ENCODE data around the gene ALOX12B.
"Not testable (repeated sequence)": the region's sequence is repeated elsewhere in the genome, so short reads cannot be mapped to it uniquely, and the experiment has no call there.

Gene ALOX12B

DNA sequence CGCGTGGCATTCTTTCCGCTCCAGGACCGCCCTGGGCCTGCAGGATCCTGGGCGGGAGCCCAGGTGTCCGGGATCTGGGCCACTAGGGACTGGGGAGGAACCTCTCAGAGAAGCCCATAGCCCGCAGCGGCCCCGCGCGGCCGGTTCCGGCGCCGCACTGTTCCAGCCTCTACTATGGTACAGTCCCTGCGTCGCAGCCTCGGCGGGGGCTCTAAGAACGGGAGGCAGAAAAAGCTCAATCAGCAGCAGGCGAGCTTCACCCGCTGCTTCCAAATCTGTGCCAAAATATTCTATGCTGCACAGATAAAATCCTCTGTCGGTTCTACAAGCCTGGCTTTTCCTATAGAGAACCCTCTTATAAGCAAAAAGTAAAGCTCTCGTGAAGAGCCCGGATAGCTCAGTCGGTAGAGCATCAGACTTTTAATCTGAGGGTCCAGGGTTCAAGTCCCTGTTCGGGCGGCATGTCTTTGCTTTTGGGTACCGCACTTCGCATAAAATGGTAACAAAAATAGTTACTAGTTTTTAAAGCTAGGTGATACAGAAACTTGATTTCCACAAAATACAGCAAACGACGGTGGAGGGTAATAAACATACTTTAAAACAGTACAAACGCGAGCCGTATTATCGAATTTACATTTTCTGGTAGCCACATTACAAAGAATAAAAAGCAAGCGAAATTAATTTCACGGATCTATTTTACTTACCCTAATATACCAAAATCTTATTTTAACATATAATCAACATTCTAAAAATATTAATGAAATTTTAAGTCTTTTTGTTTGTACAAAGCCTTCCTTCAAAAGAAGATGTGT is 31.5 kb upstream of the ALOX12B start:
- H3K9ac ChIP-seq (ENCODE audit: low read length in 5 of 5): peak overlapping the region; percentile 34 to 73 (median 67)
- H3K9me3 ChIP-seq (ENCODE audit: control insufficient read depth in 5 of 5, low read length in 5 of 5): no peaks in the 10 kb centered on the region
- peak overlapping the region; percentile 71 to 91 (median 77) for H3K4me3 ChIP-seq (ENCODE audit: low read depth in 1 of 5, low read length in 5 of 5)
- no peaks in the 10 kb centered on the region for H3K36me3 ChIP-seq (ENCODE audit: control insufficient read depth in 5 of 5, insufficient read depth in 5 of 5, low read length in 5 of 5)
- H3K4me1 ChIP-seq (ENCODE audit: control insufficient read depth in 5 of 5, insufficient read depth in 5 of 5, low read length in 5 of 5): peaks cover 10 to 61% (median 56%) of the 10 kb centered on the region in 5 donors
- H3K27ac ChIP-seq (ENCODE audit: low read depth, low read length): peak overlapping the region; percentile 39
- H3K27me3 ChIP-seq (ENCODE audit: control insufficient read depth in 5 of 5, insufficient read depth in 4 of 5, low read length in 5 of 5): peaks cover 37 to 58% (median 40%) of the 10 kb centered on the region in 5 donors

GRCh38 chr17:8117980-8118768 is 30.7 kb upstream of the ALOX12B start, which contains the start of gene ALOXE3:
Gene ALOXE3, minus strand, starts transcription at chr17:8118514. Its CDS starts 524 bp downstream, at chr17:8117990.
- Histone ChIP-seq H3K36me3 (ENCODE audit: control insufficient read depth in 5 of 5, insufficient read depth in 5 of 5, low read length in 5 of 5) (no peaks in the 10 kb centered on the region), H3K9ac (ENCODE audit: low read length in 5 of 5) (peak within 1 kb of the TSS; percentile 34 to 73 (median 67)), H3K9me3 (ENCODE audit: control insufficient read depth in 5 of 5, low read length in 5 of 5) (no peaks in the 10 kb centered on the region), H3K4me3 (ENCODE audit: low read depth in 1 of 5, low read length in 5 of 5) (peak within 1 kb of the TSS; percentile 71 to 91 (median 77)), H3K27me3 (ENCODE audit: control insufficient read depth in 5 of 5, insufficient read depth in 4 of 5, low read length in 5 of 5) (peaks cover 30 to 53% (median 34%) of the 10 kb centered on the region in 5 donors), H3K27ac (ENCODE audit: low read depth, low read length) (peak within 1 kb of the TSS; percentile 39), H3K4me1 (ENCODE audit: control insufficient read depth in 5 of 5, insufficient read depth in 5 of 5, low read length in 5 of 5) (peaks cover 10 to 53% (median 48%) of the 10 kb centered on the region in 5 donors)

DNA sequence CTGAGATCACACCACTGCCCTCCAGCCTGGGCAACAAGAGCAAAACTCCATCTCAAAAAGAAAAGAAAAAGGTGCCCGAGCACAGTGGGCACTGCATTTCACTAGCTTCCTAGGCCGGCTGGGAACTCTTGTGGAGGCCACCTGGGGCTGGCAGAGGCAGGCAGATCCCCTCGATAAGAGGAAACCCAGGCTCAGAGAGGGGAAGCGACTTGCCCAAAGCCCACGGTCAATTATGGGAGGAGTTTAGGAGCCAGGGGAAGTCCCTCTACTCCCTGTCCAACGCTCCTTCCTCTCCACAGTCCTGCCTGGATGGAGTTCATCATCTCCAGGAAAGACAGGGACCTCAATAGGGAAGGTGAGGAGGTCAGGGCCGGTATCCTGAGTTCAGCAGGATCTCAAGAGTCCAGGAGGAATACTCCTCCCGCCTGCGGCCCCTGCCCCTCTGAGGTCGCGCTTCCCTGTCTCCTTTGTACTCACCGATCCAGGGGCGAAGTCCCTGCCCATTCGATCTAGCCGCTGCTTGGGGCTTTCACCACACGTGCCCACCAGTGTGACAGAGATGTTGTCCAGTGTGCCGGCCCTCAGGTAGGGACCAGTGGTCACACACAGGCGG is 30.0 kb upstream of the ALOX12B start:
- peaks cover 10 to 46% (median 40%) of the 10 kb centered on the region in 5 donors for H3K4me1 ChIP-seq (ENCODE audit: control insufficient read depth in 5 of 5, insufficient read depth in 5 of 5, low read length in 5 of 5)
- peak overlapping the region in 2 of 5 donors; percentile 59 to 68 for H3K9ac ChIP-seq (ENCODE audit: low read length in 5 of 5)
- H3K27me3 ChIP-seq (ENCODE audit: control insufficient read depth in 5 of 5, insufficient read depth in 4 of 5, low read length in 5 of 5): peaks cover 28 to 52% (median 33%) of the 10 kb centered on the region in 5 donors
- H3K4me3 ChIP-seq (ENCODE audit: low read depth in 1 of 5, low read length in 5 of 5): peak overlapping the region in 4 of 5 donors; percentile 71 to 81 (median 76)
- H3K9me3 ChIP-seq (ENCODE audit: control insufficient read depth in 5 of 5, low read length in 5 of 5): no peaks in the 10 kb centered on the region
- H3K27ac ChIP-seq (ENCODE audit: low read depth, low read length): no peak overlapping the region
- H3K36me3 ChIP-seq (ENCODE audit: control insufficient read depth in 5 of 5, insufficient read depth in 5 of 5, low read length in 5 of 5): no peaks in the 10 kb centered on the region

DNA sequence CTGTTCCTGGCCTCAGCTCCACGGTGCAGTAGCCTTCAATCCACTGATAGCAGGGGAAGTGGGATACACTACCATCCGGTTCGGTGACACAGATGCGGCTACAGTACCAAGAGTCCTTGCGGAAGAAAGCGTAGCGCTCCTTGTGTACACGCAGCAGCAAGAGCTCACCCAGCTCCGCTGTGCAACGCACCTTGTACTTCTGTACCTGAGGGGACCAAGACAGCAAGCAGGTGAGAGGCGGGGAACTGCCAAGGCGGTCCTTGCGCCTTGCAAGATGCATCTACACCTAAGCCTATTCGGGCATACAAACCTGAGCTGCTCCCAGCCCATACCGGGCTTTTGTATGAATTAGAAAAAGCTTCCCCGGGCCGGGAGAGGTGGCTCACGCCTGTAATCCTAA is 29.3 kb upstream of the ALOX12B start:
- no peak overlapping the region for H3K27ac ChIP-seq (ENCODE audit: low read depth, low read length)
- H3K36me3 ChIP-seq (ENCODE audit: control insufficient read depth in 5 of 5, insufficient read depth in 5 of 5, low read length in 5 of 5): no peaks in the 10 kb centered on the region
- no peak overlapping the region for H3K4me3 ChIP-seq (ENCODE audit: low read depth in 1 of 5, low read length in 5 of 5)
- H3K9me3 ChIP-seq (ENCODE audit: control insufficient read depth in 5 of 5, low read length in 5 of 5): no peaks in the 10 kb centered on the region
- peaks cover 10 to 39% (median 34%) of the 10 kb centered on the region in 5 donors for H3K4me1 ChIP-seq (ENCODE audit: control insufficient read depth in 5 of 5, insufficient read depth in 5 of 5, low read length in 5 of 5)
- no peak overlapping the region for H3K9ac ChIP-seq (ENCODE audit: low read length in 5 of 5)
- peaks cover 33 to 56% (median 39%) of the 10 kb centered on the region in 5 donors for H3K27me3 ChIP-seq (ENCODE audit: control insufficient read depth in 5 of 5, insufficient read depth in 4 of 5, low read length in 5 of 5)

DNA sequence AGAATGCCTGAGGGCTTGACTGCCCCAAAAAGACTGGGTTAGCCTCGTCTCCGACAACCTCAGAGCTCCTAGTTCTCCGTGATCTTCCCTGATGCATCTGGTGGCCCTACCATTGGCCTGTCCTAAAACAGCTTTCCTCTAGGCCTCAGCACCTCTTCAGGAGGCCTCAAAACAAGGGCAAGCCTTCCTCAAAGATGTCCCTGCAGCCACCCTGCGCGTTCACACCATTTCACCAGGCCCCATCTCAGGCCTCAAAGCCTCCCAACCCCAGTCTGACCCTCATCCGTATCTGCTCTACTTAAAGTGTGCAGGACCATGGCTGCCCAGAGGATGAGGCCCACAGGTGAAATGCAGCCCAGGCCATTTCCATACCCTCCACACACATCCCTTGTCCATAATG is 23.4 kb upstream of the ALOX12B start:
- no peak overlapping the region for H3K9ac ChIP-seq (ENCODE audit: low read length in 5 of 5)
- H3K9me3 ChIP-seq (ENCODE audit: control insufficient read depth in 5 of 5, low read length in 5 of 5): no peaks in the 10 kb centered on the region
- no peaks in the 10 kb centered on the region for H3K36me3 ChIP-seq (ENCODE audit: control insufficient read depth in 5 of 5, insufficient read depth in 5 of 5, low read length in 5 of 5)
- no peak overlapping the region for H3K27ac ChIP-seq (ENCODE audit: low read depth, low read length)
- H3K27me3 ChIP-seq (ENCODE audit: control insufficient read depth in 5 of 5, insufficient read depth in 4 of 5, low read length in 5 of 5): peaks cover 49 to 74% (median 52%) of the 10 kb centered on the region in 5 donors
- H3K4me3 ChIP-seq (ENCODE audit: low read depth in 1 of 5, low read length in 5 of 5): no peak overlapping the region
- H3K4me1 ChIP-seq (ENCODE audit: control insufficient read depth in 5 of 5, insufficient read depth in 5 of 5, low read length in 5 of 5): peaks cover 0 to 8% (median 8%) of the 10 kb centered on the region in 5 donors

DNA sequence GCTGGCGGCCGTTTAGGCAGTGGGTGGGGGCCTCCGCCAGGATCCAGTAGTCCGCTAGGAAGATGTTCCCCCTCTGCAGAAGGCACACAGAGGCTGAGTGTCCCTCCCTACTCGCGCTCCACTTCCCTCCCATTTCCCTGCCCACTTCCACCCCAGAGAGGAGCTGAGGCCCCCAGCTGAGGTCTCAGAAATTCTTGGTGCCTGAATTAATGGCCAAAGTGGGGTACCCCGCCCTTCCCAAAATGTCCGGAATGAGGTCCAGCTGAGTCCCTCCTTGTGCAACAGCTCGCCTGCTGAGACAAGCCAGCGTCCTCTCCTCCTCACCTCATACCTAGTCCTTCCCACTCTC is 22.9 kb upstream of the ALOX12B start:
- Histone ChIP-seq H3K27ac (ENCODE audit: low read depth, low read length) (no peak overlapping the region), H3K9me3 (ENCODE audit: control insufficient read depth in 5 of 5, low read length in 5 of 5) (no peaks in the 10 kb centered on the region), H3K4me3 (ENCODE audit: low read depth in 1 of 5, low read length in 5 of 5) (peak overlapping the region in 1 of 5 donors; percentile 50), H3K4me1 (ENCODE audit: control insufficient read depth in 5 of 5, insufficient read depth in 5 of 5, low read length in 5 of 5) (peaks cover 0 to 8% (median 8%) of the 10 kb centered on the region in 5 donors), H3K27me3 (ENCODE audit: control insufficient read depth in 5 of 5, insufficient read depth in 4 of 5, low read length in 5 of 5) (peaks cover 49 to 70% (median 52%) of the 10 kb centered on the region in 5 donors), H3K9ac (ENCODE audit: low read length in 5 of 5) (no peak overlapping the region), H3K36me3 (ENCODE audit: control insufficient read depth in 5 of 5, insufficient read depth in 5 of 5, low read length in 5 of 5) (no peaks in the 10 kb centered on the region)

GRCh38 chr17:8109661-8110455 is 22.3 kb upstream of the ALOX12B start:
- H3K4me3 ChIP-seq (ENCODE audit: low read depth in 1 of 5, low read length in 5 of 5): peak overlapping the region in 3 of 5 donors; percentile 21 to 50 (median 26)
- H3K27me3 ChIP-seq (ENCODE audit: control insufficient read depth in 5 of 5, insufficient read depth in 4 of 5, low read length in 5 of 5): peaks cover 47 to 64% (median 50%) of the 10 kb centered on the region in 5 donors
- no peaks in the 10 kb centered on the region for H3K36me3 ChIP-seq (ENCODE audit: control insufficient read depth in 5 of 5, insufficient read depth in 5 of 5, low read length in 5 of 5)
- H3K27ac ChIP-seq (ENCODE audit: low read depth, low read length): no peak overlapping the region
- no peaks in the 10 kb centered on the region for H3K9me3 ChIP-seq (ENCODE audit: control insufficient read depth in 5 of 5, low read length in 5 of 5)
- H3K4me1 ChIP-seq (ENCODE audit: control insufficient read depth in 5 of 5, insufficient read depth in 5 of 5, low read length in 5 of 5): peaks cover 0 to 8% (median 8%) of the 10 kb centered on the region in 5 donors
- H3K9ac ChIP-seq (ENCODE audit: low read length in 5 of 5): no peak overlapping the region

DNA sequence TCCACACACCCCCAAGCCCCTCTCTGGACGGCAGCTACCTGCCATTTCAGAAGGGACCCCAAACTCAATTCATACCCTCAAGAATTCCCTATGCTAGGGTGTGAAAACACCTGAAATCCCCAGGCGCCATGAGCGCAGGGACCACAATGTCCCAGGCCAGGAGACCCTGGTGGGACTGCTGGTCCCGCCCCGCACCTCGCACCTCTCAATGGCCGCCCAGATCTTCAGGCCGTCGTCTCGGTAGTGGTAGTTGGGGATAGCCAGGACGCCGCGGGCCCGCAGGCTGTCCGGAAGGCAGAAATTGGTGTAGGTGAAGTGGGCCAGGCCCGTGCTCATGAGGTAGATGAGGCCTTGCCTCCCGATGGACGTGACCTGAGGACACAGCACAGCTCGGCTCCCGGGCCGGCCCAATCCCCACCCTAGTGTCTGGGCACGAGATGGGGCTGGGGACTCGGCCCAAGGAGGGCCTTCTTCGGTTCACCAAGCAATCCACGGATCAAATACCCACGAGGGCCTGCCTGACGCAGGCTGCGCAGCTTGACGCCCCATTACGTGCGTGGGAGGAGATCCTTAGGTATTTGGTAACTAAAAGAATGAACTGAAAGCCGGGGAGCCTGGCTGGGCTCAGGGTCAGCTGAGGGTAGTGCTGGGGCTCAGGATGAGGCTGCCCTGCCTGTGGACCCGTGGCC is 21.6 kb upstream of the ALOX12B start:
- H3K27ac ChIP-seq (ENCODE audit: low read depth, low read length): no peak overlapping the region
- H3K9ac ChIP-seq (ENCODE audit: low read length in 5 of 5): no peak overlapping the region
- peaks cover 40 to 57% (median 43%) of the 10 kb centered on the region in 5 donors for H3K27me3 ChIP-seq (ENCODE audit: control insufficient read depth in 5 of 5, insufficient read depth in 4 of 5, low read length in 5 of 5)
- no peaks in the 10 kb centered on the region for H3K36me3 ChIP-seq (ENCODE audit: control insufficient read depth in 5 of 5, insufficient read depth in 5 of 5, low read length in 5 of 5)
- H3K4me1 ChIP-seq (ENCODE audit: control insufficient read depth in 5 of 5, insufficient read depth in 5 of 5, low read length in 5 of 5): peaks cover 0 to 8% (median 8%) of the 10 kb centered on the region in 5 donors
- no peak overlapping the region for H3K4me3 ChIP-seq (ENCODE audit: low read depth in 1 of 5, low read length in 5 of 5)
- H3K9me3 ChIP-seq (ENCODE audit: control insufficient read depth in 5 of 5, low read length in 5 of 5): no peaks in the 10 kb centered on the region

- H3K9me3 ChIP-seq (ENCODE audit: control insufficient read depth in 5 of 5, low read length in 5 of 5); H3K36me3 ChIP-seq (ENCODE audit: control insufficient read depth in 5 of 5, insufficient read depth in 5 of 5, low read length in 5 of 5); H3K4me1 ChIP-seq (ENCODE audit: control insufficient read depth in 5 of 5, insufficient read depth in 5 of 5, low read length in 5 of 5); H3K27ac ChIP-seq (ENCODE audit: low read depth, low read length); H3K4me3 ChIP-seq (ENCODE audit: low read depth in 1 of 5, low read length in 5 of 5); H3K9ac ChIP-seq (ENCODE audit: low read length in 5 of 5): not testable (repeated sequence)
- H3K27me3 ChIP-seq (ENCODE audit: control insufficient read depth in 5 of 5, insufficient read depth in 4 of 5, low read length in 5 of 5): peaks cover 27 to 42% (median 32%) of the 10 kb centered on the region in 5 donors
These were observed 19.5 kb upstream of the ALOX12B start for GRCh38 chr17:8106980-8107379.

Measured in subcutaneous abdominal adipose tissue (tissue), 5 donors.